Skin of body (tissue), 2 donors: Measurements from ENCODE around the gene LAMA2. TPM values are rescaled to one million over a fixed set of nuclear protein-coding genes. Genes with fewer than 3 reads are reported as not detected.

Source experiments
- DNase-seq: peaks from one replicate; lab custom pipeline; 2025; lab: John Stamatoyannopoulos, UW
- total RNA-seq: library from RNA; depleted of rRNA; stranded (reverse); fragments of >200 nt; gene quantifications from one replicate; pipeline ENCODE4 v1.2.3, GENCODE V29; 2014

Gene LAMA2
- total RNA-seq, 1 donor from 2014 or later, result 87.4 TPM

DNA sequence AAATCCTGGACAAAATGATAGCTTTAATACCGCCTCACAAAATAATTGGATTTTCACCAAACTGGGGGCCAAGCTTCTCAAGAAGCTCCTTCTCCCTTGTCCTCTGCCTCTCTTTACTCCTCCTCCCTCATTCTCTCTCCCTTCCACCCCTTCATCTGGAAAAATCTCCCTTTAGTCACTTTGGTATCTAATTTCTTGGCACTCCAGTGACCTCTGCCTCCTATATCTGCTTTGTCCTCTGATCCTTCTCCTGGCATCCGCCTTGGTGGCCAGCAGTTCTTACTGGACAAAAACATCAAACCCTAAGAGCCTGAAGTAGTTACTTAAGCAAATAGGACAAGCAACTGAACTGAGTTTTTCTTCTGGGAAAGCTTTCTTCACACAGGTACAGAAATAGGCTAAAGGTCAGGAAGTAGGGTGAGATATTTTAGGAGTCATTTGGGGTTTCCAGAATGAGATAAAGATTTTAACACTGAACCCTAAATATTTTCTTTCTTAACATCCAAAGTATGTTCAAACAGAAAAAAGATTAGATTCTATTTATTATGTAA, 606.4 kb downstream of the LAMA2 start:
- no peak for DNase-seq

DNA sequence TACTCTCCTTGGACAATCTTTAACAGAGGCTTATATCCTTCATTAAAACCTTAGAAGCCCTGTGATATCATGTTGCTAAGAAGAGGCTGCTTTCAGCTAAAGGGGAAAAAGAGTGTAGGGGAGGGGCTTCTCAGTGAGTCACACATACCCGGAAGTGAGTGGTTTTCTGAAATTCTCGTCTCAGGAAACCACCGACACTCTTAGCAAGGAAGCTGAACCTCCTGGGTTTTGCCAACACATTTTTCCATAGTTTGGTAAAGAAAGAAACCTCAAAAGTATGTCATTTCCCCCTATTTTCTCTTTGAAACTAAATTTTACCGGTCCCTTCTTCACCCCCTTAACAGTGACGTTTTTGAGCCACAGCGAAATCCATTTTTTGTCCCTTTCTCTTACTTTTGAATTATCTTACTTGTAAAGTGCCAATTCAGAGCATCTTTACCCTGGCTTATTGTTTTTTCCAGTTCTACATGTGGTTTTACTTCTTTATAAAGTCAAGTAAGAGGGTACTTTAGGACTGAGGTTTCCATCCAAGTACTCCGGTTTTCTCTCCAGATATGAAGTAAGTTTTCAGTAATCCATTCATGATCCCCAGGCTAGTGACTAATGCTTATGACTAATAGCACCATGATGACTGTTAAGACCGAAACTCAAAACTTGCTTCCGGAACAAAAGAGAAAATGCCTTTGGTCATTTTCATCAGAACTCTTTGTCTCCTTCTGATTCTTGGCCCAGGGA, 607.8 kb downstream of the LAMA2 start:
- DNase-seq, result peak; percentile 13

DNA sequence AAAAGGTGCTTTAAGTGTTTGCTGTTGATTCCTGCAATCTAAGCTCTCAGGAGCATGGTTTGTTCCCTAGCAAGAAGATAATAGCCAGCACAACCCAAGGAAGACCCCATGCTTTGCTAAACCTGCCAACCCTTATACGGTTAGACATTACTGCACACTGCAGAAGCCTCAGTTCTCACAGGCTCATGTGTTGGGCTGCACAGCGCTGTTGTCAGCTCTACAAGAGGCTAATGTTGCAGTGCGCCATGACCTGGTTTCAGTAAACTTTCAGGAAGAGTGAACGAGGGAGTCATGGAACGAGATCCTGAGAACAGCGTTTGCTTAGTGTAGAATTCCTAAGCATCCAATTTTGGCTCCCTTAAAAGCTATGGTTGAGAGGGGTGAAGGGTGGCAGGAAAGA, 608.5 kb downstream of the LAMA2 start:
- DNase-seq, result no peak

DNA sequence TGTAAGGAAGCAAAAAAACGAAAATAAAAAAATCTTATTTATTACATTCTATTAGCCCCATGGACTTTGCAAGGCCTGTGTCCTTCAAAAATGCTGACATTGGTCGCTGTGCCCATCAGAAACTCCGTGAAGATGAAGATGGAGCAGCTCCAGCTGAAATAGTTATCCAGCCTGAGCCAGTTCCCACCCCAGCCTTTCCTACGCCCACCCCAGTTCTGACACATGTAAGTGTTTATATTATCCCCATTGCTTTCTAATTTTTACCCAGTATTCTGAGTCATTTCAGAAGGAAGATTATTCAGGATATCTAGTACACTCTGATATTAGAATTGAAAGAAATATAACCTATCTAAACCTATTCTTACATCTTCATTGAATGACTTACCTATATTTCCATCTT, 609.3 kb downstream of the LAMA2 start:
- DNase-seq, result no peak

DNA sequence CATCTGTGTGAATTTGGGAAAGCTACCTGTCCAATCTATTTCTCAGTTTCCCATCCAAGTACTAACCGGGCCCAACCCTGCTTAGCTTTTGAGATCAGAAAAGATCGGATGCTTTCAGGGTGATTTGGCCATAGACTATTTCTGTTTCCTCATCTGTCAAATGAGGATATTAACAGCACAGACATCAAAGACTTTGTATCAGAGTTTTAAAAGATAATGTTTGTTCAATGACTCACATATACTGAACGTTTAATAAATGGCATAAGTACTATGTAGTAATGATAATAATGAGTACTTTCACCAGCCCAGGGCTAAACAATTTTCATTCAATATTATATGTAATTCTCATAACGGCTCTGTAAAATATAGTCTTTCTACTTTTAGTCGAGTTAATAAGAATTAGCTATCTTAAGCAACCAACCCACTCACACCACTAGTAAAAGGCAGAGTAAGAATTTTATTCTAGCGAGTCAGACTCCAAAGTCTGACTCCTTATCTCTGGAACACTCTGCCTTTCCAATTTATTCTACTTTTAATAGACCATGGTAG, 610.5 kb downstream of the LAMA2 start:
- DNase-seq, result no peak

DNA sequence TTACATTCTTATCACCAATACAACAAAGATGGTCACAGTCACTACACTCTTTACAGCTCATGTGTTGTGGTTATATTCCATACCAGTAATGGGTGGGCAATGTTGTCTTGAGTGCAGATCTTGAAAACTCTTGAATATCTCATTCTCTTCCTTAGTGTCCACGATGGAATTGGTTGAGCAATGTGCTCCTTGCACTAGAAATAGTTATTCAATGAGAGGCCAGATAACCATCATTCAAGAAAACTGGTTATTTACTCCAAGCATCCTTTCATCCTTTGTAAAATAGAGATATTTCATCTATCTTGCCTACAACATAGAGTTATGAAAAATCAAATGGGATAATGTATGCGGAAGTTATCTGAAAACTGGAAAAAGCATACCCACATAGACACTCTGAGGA, 611.2 kb downstream of the LAMA2 start:
- DNase-seq, result no peak

DNA sequence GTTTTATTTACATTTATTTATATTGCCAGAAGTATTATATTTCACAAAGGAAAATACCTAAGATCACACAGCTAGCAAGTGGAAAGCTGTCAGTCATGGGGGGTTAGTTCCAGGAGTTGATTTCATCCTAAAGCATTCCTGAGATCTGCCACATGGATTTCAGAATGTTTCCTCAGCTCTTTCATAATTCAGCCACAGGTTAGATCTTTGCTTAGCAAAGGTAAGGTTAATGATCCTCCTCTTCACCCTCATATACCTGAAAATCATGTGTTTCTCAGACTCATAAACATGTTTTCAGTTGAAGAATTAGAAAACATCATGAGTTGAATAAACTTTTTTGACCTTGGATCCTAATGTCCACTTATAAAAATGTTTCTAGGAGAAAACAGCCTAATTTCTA, 611.6 kb downstream of the LAMA2 start:
- DNase-seq, result no peak

DNA sequence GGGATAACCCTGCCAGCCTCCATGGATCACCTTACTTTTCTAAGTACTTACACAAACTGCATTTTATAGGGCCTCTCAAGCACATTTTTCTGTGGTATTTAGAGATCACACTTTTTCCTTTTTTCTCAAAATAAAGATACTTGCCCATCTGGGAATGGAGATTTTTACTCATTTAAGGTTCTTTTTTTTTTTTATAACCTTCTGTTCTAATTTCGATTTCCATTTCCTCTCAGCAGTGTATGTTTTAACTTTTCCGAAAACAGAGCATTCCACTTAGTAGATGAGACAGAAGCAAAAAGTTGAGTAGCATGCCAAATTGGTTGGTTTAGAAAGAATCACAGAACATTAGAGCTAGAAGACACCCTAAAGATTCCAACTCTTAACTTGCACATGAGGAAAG, 612.7 kb downstream of the LAMA2 start:
- DNase-seq, result no peak

DNA sequence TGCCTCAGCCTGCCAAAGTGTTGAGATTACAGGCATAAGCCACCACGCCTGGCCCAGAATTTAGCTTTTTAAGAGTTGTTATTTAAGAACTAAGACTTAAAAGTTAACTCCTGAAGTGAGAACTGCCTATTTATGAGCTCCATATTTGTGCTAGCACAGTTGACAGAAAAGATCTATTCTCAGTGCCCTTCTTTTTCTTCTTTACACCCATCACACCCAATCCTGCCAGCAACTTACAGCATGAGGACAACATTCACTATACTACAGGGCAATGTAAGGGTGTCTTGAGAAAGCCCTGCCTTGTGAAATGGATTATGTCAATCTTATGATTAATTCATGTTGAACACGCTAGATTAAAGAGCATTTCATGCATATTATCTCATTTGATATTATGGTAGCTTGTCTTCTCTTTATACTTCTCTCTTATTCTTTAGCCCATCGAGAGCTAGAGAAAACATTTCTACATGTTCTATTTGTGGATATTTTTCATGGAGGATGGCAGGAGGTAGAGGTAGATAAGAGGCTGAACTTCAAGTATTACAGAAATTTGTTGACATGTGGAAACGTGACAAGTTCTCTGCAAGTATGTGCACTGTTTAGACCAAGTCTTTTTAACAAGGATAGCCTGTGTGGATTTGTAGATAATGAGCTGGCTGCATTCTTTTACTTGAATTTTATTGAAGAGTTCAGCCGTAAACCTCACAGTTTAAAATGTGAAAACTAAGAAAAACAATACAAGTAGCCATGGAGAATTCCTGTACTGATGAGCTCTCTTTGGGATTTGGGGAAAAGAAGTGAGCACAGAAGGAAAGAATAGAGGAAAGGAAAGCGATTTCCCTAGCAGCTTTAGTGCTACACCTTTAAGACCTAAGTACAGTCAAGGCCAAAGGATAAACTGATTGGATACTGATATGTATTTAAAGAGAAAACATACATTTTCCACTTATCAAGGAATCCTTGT, 614.8 kb downstream of the LAMA2 start:
- DNase-seq, result no peak

DNA sequence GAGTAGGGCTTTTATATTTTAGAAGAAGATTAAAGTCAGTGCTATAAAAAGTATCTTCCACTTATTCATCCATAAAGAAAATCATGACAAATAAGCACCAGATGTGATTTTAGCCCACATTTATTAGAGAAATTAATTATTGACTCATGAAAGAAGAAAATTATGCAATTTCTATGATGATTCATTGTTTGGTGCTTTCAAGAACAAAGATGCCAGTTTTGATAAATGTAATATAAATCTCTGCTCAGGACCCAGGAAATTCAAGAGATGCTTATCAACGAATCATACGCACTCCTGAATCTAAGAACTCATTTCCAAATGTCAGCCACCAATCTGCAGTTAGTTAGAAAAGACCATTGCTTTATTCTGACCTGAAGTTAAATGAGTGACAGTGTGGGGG, 615.6 kb downstream of the LAMA2 start:
- no peak for DNase-seq

DNA sequence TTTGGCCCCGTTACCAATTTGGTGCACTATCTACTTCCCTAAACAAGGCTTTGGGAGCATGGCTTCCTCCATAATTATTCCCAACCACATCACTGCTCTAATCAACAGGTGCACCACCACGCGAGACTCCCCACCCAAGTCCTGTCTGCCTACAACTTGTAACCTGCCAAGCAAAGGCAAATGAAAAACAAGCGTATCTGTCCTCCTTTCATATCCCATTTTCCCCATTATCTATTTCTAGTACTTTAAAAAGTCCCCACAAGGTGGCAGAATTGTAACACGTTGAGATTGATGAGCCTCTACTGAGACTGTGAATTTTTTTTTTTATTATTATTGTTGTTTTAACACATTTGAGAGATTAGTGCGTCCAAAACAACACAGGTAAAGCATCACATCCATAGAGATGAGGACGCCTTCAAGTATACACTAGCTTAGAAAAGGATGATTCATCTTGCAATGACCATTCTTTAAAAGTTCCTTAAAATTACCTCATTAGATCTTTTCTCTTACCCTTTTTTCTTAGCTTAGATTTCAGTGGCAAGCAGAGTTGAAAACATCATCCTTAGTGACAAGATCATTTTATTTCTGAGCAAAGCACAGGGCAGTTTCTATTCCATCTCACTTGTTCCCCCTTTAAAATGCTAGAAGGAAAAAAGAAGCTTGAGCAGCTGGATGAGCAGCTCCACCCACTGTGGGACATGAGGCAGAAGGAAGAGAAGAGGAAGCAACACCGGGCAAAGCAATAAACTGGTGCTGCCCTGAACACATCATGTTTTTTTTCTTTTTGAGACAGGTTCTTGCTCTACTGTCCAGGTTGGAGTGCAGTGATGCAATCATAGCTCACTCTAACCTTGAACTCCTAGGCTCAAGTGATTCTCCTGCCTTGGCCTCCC, 616.3 kb downstream of the LAMA2 start:
- peak; percentile 9 for DNase-seq

DNA sequence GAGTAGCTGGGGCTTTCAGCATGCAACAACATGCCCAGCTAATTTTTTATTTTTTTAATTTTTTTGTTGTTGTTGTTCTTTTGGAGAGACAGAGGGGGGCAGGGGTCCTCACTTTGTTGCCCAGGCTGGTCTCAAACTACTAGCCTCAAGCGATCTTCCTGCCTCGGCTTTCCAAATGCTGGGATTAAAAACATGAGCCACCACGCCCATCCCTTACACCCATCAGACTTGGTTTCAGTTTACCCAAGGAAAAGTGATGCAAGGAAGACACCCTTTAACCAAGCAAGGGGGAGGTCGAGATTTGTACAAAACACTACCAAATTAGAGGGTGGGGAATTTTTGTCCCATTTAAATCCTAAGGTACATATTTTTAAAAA, 616.9 kb downstream of the LAMA2 start:
- DNase-seq, result no peak

DNA sequence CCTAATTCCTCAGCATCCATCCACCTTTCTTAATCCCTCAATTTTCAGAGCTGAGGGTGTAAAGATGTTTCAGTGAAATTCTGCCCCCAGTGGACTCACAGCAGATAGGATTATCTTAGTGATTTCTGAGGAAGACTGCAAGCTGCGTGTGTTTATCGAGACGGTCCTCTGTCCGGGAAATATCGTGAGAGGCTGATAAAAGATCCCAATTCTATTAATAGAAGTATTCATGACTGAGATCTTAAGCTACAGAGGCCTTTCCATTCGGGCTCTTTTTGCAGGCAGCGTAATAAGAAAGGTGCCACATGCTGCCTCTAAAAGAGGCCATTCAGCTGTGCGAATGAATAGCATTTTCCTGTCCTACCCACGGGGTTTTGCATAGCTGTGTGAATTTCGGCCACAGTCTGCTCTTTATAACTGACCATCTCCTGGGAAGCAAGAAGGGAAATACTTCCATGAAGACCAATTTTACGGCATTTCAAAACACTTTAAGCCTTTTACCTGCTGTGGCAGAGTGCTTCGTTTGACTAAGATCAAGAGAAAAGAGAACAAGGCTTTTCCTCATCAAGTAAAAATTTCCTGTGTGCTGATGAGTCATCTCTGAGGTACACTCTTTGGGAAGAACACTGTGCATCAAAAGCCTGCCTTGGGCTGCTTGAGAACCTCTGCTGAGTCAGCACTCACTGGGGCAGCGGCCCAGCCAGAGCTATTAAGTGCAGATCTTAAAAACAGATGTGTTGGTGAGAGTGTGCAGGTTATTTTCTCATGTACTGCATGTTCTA, 618.2 kb downstream of the LAMA2 start:
- peak; percentile 50 for DNase-seq

DNA sequence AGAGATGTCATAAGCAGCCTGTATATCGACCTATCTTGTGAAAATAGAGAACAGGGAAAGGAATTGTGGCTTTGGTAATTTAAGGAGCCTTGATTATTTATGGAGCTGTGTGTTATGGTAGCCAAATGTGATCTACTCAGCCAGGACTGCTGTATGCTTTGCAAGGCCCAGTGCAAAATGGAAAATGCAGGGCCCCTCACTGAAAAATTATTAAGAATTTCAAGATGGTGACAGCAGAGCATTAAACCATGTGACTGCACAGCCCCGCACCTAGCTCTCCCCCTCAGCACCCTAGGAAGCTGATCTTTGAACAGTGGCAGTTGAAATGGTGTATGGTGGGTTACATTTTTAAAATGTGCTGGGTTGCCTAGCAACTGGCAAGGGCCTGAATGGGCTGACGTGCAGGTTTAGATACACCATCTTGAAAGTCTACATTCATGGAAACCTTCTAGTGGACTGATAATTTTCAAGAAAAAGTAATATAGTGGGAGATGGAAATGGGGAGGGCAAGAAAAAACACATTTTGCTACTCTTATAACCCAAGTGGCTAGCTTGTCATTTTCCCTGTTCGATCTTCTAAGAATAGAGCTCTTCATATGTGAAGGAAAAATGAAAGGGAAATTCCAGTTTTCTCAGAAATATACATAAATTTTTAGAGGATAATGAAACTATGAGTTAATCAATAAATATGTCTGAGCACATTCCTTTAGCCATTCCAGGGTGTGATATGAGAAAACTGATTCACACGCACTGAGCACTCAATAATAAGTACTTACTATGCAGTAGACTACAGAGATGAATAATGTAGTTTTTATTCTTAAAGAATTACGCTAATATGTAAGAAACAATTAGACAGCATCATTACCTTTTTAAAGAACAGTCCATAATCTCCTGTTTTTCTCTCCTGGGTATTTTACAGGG, 619.1 kb downstream of the LAMA2 start:
- DNase-seq, result no peak

DNA sequence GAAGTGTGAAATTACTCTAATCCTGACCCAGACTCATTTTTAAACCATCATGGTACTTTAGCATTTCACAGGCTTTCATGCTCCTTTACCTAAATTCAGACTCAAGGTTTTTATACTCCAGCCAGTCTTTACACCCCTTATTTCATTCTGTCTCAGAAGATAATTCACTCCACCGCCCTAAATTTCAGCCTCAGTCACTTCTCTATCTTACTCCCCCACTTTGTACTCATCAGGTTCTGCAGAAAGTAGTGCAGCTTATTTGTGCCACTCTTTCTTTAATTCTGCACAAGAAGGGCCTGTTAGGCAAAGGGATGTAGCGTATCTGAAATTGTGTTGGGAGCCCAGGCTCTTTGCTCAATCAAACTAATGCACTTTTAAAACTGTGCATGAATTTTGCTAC, 621.5 kb downstream of the LAMA2 start:
- DNase-seq, result no peak

DNA sequence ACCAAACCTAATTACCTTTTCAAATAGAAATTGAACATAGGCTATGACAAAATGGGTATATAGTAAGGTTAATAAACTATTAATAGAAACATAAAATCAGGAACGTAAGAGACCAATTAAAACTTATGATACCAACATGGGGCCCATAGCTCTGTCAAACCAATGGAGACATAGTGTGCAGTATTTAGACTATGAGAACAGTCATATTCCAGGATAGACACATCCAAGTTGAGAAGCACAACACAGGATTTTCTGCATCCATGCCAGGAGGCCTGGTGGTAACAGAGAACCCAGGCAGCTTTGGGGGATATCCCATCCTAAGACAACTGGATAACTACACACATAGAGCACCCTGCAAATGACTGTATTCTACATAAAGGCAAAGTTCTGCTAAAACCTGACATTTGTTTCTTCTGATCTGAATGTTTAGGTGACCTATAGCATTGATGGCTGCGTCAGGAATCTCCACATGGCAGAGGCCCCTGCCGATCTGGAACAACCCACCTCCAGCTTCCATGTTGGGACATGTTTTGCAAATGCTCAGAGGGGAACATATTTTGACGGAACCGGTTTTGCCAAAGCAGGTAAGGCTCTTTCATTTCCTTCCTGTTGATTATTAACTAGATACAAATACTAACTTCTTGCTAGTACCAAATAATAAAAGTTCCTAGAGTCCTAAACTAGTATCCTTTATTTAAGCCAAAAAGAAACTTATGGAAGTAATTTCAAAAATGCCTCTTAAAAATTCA, 624.3 kb downstream of the LAMA2 start:
- no peak for DNase-seq

DNA sequence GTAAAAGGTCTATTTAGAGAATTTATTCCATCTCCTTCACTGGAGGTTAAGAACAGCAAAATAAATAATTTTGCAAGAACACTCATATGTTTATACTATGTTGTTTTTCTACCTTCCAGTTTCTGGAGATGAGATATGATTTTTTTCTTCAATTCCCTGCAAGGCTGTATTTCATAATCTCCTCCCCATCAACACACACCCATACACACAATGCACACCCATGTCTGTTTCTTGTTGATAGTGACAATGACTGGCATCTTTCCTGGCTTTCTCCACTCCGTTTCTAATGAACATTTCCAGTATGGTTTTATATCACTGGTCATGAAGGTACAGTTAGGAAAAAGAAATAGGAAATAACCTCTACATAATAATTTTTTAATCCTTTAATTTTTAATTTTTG, 624.9 kb downstream of the LAMA2 start:
- DNase-seq, result no peak

DNA sequence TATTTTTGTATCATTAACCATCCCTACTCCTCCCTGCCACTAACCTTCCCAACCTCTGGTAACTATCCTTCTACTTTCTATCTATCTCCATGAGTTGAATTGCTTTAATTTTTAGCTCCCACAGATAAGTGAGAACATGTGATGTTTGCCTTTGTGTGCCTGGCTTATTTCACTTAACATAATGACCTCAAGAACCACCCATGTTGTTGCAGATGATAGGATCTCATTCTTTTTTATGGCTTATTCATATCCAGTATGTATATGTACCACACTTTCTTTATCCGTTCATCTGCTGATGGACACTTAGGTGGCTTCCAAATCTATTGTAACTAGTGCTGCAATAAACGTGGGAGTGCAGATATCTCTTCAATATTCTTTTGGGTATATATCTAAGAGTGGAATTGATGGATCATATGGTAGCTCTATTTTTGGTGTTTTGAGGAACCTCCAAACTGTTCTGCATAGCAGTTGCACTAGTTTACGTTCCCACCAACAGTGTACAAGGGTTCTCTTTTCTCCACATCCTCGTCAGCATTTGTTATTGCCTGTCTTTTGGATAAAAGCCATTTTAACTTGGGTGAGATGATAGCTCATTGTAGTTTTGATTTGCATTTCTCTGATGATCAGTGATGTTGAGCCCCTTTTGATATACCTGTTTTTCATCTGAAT, 625.7 kb downstream of the LAMA2 start:
- DNase-seq, result no peak
